Forelimb muscle (tissue), 1 donor: ENCODE measurements around the gene TSPAN14. TPM values are rescaled to one million over a fixed set of nuclear protein-coding genes. Genes with fewer than 3 reads are reported as not detected.
"Not testable (repeated sequence)": the region's sequence is repeated elsewhere in the genome, so short reads cannot be mapped to it uniquely, and the experiment has no call there.

Experiments used
- DNase-seq: peaks from one replicate; pipeline ENCODE4 v3.0.0-alpha.2; 2013; ENCODE audit warnings: low read depth
- polyA plus RNA-seq: library from polyadenylated mRNA; unstranded; fragments of 120-200 nt; gene quantifications from one replicate; pipeline ENCODE4 v1.2.1, GENCODE V29; 2013; ENCODE audit not compliant: insufficient read length

TSPAN14 gene
- polyA plus RNA-seq, 1 donor = 37.6 TPM

DNA sequence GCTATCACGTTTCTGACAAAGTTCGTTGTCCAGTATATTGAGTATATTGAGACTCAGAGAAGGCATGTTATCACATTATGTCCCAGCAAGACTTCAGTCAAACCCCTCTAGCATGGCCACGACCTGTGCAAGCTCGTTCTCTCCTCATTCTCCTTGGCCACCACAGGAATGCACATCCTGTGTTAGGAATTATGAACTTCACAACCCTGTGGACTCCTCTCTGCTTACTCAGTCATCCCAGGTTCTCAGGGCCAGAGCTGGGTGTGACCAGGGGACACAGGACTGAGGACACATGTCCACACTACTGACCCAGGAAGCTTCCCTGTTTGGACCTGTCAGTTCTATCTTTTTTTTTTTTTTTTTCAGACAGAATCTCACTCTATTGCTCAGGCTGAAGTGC is 87.9 kb downstream of the TSPAN14 start:
- no peak for DNase-seq

DNA sequence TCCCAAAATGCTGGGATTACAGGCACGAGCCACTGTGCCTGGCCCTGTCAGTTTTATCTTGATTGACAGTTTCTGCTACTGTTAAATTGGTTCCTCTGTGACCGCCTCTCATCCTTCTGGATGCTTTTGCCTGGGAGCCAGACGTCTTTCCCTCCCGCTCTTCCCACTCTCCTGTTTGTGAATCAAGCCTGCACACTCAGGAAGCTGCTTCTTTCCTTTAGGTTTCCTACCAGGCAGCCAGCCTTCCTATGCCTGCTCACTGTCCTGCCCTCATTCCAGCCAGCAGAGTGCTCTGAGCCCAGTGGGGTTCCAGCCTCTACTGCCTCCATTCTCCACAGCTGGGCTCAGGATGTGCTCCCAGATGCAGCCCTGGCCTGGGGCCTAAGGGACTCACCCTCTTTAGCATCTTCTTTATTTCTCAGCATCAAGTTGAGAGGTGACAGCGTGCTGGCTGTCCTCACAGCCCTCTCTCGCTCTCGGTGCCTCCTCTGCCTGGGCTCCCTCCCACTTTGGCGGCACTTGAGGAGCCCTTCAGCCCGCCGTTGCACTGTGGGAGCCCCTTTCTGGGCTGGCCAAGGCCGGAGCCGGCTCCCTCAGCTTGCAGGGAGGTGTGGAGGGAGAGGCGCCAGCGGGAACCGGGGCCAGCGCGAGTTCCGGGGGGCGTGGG is 88.7 kb downstream of the TSPAN14 start:
- DNase-seq = no peak

DNA sequence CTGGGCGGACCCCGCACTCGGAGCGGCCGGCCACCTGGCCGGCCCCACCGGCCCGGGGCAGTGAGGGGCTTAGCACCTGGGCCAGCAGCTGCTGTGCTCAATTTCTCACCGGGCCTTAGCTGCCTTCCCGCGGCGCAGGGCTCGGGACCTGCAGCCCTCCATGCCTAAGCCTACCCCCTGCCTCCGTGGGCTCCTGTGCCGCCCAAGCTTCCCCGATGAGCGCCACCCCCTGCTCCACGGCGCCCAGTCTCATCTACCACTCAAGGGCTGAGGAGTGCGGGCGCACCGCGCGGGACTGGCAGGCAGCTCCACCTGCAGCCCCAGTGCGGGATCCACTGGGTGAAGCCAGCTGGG is 89.2 kb downstream of the TSPAN14 start:
- DNase-seq = not testable (repeated sequence)

DNA sequence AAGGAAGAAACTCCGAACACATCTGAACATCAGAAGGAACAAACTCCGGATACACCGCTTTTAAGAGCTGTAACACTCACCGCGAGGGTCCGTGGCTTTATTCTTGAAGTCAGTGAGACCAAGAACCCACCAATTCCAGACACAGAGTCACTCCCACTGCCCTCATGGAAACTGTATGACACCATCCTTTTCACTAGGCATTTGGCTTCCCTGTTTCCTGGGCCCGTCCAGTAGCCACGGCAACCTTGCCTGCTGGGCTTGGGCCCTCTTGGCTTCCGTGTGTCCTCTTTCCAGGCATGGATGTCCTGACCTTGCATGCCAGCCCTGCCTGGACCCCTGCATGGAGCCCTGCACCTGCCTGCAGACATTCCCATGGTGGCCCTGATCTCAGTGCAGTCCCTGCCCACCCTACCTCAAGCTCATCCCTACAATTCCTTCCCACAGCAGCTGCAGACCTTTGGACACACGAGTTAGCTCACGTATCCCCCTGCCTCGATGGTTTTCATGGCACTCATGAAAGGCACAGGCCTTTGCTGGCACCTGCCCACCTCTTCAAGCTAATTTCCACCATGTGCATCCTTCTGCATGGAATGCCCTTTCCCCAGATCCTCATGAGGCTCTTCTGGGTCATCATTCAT is 90.3 kb downstream of the TSPAN14 start:
- DNase-seq = no peak

DNA sequence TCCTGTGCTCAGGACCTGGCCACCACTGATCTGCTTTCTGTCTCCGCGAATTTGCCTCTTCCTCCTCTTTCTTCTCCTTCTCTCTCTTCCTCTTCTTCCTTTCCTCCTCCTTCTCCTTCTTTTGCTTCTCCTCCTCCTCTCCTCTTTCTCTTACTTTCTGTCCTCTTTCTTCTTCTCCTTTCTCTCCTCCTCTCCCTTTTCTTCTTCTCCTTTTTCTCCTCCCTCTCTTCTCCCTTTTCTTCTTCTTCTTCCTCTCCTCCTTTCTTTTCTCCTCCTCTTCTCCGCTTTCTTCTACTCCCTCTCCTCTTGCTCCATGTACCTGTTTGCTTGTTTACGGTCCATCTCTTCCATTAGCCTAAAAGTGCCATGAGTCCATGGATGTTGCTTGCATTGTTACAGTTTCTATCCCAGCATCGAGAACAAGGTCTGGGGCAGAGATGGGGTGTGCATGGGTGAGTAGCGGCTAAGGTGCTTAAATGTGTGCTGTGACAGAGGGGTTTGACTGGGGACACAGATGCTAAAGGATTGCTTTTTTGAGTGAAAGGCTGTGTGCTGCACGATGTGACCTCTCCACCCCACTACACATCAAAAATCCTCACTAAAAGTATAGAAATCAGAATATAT is 91.3 kb downstream of the TSPAN14 start:
- no peak for DNase-seq

DNA sequence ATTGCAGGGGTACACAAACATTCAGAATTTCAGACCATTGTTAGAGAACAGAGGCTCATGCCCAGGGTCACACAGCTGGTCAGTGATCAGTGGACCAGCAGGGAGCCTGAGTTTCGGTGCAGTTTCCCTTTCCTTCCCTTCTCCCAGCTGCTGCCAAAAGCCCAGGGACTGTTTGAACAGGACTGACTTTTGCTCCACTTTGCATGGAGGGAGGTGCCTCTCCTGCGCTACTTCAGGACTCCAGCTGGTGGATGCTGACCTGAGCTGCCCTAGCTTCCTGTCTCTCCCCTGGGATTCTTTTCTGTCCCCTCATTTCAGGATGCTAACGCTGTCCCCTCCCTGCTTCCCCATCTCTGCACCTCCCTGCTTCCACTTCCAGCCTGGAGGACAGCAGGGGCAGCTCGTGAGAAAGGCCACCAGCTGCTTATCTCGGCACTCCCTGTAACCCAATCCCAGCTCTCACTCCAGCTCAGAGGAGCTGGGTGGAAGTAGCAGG is 98.1 kb downstream of the TSPAN14 start:
- DNase-seq = no peak

DNA sequence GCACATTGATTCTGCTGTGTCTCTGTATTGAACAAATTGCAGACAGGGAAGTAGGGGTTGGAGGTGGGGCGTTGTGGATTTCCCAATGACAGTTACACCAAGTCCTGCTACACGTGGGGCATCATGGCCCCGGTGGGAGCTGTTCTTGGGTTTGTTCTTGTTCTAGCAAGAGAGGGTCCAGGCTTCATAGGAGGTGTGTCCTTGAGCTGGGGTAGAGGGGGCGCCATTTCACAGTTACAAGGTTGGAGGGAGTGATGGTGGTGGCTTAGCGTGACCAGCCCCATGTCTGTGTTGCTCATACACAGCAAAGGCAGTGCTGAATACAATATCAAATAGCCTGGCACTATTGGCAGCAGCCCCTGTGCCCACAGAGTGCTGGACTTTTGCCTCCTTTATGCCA is 99.3 kb downstream of the TSPAN14 start:
- no peak for DNase-seq

DNA sequence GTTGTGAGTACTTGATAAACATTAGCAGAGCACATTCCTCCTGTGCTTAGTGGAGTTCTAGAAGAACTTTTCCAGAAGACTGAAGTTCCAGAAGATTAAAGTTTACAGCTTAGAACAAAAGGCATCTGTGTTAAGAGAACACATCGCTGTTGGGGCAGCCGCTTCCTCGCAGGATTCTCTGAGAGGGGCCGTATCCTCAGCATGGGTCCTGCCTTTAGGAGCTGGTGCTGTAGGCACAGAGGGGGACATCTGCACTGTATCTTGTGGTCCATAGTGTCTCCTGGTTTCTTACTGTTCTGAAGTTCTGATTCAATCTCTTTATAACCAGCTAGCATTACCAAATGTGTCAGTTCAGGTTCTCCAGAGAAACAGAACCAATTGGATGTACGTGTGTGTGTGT is 99.9 kb downstream of the TSPAN14 start:
- DNase-seq = no peak

DNA sequence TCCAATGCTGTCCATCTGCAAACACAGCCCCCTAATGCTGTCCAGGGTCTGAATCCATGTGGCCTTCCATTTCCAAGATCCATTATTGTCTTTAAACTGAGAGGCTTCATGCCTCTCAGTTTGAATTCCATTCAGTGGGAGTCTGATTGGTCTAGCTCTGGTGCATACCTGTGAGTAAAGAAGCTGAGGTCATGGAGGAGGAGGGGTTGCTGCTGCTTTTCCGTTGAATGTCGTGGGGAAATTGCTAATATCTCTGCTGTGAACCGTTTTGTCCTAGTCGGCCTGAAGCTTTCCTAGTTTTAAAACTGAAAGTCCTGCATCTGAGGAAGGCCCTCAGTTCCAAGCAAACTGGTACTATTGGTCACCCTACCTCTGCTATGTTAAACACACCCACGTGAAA is 101.3 kb downstream of the TSPAN14 start:
- no peak for DNase-seq

DNA sequence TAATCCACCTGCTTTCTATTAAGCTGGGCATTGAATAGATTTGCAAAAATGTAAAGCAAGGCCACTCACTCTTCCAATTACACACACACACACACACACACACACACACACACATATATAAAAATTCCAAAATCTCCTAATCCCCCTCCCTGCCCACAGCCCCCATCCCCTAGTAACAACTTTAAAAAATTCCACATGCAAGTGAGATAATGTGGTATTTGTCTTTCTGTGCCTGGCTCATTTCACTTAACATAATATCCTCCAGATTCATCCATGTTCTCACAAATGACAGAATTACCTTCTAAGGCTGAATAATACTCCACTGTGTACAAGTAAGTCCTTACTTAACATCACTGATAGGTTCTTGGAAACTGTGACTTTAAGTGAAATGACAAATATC is 107.8 kb downstream of the TSPAN14 start:
- DNase-seq = no peak

DNA sequence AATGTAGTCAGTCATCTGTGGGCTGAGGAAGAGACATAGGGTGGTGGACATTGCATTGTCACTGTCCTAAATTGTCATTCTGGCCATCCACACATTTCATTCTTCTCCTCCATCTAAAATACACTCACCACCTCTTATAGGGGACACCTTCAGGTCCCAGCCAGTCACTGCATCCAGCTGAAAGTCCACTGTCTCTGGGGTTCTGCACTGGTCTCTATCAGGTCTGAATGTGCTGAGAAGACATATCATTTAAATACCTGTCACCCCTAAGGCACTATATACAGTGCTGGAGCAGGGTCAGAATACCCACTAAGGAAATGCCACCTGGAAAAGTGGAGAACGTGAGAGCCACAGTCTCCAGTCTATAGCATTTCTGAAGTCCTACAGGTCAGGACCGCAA is 113.2 kb downstream of the TSPAN14 start:
- DNase-seq = no peak

DNA sequence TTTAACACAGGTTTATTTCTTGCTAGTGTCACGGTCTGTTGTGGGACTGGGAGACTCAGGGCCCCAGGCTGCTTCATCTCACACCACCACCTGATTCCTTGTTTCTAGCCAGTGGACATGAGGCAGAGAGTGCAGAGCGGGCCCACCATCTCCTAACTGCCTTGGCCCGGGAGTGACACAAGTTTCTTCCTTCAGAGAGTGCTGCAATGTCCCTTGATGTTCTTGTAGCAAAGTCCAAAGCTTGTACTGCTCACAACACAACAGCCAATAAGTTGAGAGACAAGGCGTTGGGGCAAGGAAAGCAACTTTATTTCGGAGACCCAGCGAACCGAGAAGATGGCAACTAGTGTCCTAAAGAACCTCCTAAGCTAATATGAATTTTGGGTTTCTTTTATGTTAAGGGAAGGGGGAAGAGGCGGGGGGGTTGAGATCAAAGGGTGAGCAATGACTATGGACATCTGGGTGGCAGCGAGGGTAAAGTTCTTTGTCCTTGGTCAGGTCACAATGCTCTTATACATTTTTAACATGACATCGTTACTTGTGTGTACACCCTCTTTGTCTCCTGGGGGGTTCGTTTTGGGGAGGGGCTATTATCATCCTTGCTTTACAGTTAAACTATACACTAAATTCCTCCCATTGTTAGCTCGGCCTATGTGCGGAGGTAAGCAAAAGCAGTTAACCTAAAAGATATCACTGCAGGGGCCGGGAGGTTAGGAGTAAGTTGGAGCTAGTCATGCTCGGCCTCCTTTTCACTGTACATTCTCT is 115.2 kb downstream of the TSPAN14 start:
- no peak for DNase-seq

DNA sequence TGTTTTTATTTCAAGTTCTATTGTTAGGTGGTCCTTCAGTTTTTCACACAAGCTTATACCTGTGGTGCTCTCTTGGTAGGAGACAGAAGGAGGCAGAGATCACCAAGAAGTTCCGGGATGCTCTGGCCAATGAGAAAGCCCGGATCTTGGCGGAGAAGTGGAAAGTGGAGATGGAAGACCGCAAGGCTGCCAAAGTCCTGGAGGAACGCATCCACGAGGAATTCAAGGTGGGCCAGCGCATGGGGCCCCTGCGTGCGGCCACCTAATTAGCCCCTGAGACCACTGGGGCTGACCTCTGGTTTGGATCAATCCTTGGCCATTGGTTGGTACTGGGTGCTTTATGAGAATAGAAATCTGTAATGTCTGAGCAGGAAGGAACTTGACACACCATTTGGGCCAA is 117.2 kb downstream of the TSPAN14 start:
- DNase-seq = no peak

DNA sequence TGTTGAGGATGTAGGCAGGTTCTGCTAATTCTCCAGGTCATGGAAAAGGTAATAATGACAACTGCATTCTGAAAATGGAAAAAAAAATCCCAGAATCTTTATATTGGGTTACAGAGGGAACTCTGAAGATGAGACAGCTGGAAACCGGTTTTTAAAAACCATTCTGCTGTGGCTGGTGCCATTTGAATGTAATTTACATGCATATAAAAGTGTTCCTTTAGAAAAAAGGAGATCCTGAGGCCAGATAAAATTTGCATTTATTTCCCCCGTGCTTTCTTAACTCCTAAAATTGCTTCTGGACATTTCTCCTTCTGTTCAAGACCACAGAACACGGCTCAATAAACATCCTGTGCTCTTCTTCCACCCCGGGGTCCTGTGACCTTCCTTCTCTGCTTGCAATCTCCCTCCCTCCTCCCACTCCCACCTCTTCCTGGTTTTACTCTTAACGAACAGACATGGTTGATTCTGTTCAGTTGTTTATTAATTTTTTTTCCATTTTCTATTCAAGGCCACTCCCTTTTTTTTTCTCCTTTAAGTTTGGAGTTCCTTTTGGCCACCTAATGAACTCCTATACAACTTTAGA is 125.2 kb downstream of the TSPAN14 start:
- no peak for DNase-seq

DNA sequence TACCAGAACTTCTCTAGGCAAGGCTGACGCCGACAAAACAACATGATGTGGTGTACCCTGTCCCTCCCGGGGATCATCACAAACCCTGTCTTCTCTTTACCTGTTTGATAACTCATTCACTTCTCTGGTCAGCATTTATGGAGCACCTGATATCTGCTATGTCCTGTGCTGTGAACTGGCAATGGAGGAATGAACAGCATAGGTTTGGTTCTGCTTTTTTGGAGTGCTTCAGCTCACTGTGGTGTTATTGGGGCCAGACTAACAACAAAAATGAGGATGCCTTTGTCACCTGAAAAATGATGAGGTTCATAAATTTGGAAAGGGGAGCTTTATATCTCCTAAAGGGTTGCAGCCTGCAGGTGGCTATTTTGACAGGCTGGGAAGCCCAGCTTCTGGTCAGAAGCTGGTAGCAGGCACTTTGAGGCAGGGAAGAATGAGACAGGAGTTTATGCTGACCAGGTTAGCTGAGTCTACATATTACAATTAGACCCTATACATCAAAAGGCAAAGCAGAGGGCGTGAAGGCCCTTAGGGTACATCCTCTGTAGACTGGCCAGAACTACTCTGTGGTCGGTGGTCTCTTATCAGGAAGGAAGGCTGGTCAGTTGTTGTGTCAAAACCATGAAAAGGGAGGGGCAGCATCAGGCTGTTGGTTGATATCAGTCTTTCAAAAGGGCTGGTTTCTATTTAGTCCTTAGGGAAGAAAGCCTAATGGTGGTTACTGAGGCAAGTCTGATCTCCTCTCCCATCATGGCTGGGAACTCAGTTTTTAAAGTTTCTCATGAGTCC is 125.9 kb downstream of the TSPAN14 start:
- DNase-seq = no peak

DNA sequence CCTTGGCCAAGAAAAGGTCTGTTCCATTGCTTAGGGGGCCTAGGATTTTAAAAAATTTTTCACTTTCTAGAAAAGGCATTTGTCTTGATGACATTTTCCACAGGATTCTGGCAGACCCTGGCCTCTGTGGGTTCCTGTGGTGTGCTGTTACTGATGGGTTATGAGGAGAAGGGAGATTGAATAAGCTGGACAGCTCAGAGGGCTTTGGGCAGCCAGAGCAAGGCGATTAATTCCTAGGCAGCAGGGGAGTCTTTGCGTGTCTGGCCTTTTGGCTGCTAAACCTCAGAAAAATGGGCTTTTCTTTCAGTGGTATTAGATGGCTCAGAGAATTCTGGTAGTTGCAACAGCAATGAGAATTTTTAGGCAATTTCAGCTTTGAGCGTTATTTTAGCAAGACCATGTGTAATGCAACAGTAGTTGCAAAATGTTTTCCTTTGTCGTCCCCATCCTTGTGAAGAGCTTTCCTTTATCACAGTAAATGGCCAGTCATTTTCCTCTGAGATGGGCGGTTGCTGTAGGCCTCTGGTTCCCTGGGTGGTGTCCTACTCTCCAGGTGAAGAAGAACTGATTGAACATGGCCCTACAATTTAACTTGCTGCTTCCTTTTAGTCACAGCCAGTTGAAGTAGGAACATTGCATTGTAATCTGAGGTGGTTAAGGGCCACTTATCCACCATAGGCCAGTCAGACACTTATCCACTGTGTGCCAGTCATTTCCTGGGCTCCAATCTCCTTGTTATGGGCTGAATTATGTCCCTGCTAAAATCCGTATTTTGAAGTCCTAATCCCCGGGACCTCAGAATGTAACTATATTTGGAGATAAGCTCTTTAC is 126.7 kb downstream of the TSPAN14 start:
- no peak for DNase-seq

DNA sequence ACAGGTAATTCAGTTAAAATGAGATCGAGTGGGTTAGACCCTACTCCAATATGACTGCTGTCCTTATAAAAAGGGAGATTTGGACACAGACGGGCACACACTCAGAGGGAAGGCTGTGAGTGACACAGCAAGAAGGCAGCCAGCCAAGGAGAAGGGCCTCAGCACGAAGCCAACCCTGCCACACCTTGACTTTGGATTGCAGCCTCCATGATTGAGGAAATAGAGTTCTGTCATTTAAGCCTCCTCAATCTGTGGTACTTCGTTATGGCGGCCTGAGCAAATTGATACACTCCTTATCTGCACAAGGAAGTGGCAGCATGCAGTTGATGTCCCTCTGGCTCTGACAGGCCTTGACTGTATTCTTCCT is 127.3 kb downstream of the TSPAN14 start:
- DNase-seq = no peak

DNA sequence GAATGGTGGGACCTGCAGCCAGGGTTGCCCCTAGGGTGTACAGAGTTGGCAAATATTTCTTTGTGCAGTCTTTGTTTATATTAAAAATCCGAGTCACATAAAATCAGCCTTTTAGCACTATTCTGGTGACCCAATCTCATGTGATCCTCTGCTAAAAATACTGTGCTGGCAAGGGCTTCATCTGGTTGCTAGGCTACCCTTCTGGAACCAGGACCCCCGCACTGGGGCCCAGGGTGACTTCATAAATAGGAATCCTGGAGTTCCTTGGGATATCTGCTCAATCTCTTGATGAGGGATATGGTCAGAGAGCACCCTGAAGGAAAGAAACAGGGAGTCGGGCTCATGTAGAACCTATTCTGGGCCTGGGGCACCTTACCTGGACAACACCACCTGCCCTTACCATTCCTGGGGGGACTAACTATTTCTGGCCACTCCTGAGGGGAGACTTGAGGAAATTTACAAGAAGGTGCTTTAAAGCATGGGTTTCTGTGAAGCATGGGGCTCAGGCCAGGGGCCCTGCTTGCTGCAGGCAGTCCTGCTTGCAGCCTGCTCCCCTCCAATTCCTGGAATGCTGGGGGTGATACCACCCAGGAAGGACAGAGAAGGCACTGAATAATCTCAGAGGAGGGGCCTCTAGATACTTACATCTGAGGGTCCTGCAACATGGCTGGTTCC is 128.3 kb downstream of the TSPAN14 start:
- DNase-seq = no peak
